IPS DF 6.9 (cell line): Measurements from ENCODE around the gene ZDHHC11.
"Not testable (repeated sequence)": the region's sequence is repeated elsewhere in the genome, so short reads cannot be mapped to it uniquely, and the experiment has no call there.

Experiments used
- DNase-seq: peaks from one replicate; pipeline ENCODE4 v3.0.0-alpha.2; 2013; ENCODE audit warnings: low read depth, low spot score
- H3K27ac ChIP-seq: one replicate; pipeline ENCODE4 v1.5.1; 2013; ENCODE audit warnings: low read length, control low read depth
- H3K27me3 ChIP-seq: 2 replicates; pipeline ENCODE4 v1.6.1; 2013; ENCODE audit warnings: mild to moderate bottlenecking, low read length; ENCODE audit not compliant: control insufficient read depth, insufficient read depth
- H3K36me3 ChIP-seq: 2 replicates; pipeline ENCODE4 v1.6.1; 2013; ENCODE audit warnings: low read length; ENCODE audit not compliant: control insufficient read depth, insufficient read depth
- H3K4me1 ChIP-seq: 2 replicates; pipeline ENCODE4 v1.6.1; 2013; ENCODE audit warnings: low read length; ENCODE audit not compliant: control insufficient read depth, insufficient read depth
- H3K4me3 ChIP-seq: 2 replicates; pipeline ENCODE4 v1.5.1; 2013; ENCODE audit warnings: mild to moderate bottlenecking, low read length
- H3K9me3 ChIP-seq: 2 replicates; pipeline ENCODE4 v1.6.1; 2013; ENCODE audit warnings: low read length, inconsistent platforms; ENCODE audit not compliant: control insufficient read depth, insufficient read depth
- WGBS: extraction: QIAGEN DNeasy Blood & Tissue Kit; methylation state at CpG from one replicate; pipeline ENCODE4 v1.1.7; 2013; ENCODE audit warnings: mixed read lengths, missing lambda C conversion rate; ENCODE audit not compliant: insufficient read length, insufficient coverage; 5-methylcytosine and 5-hydroxymethylcytosine counted together

Gene ZDHHC11

GRCh38 chr5:828194-828593, 22.6 kb downstream of the ZDHHC11 start:
- DNase-seq, H3K4me1 ChIP-seq, H3K27ac ChIP-seq, H3K27me3 ChIP-seq, H3K4me3 ChIP-seq, H3K9me3 ChIP-seq, H3K36me3 ChIP-seq: not testable (repeated sequence)
- no CpG with 5 or more reads among the region's 19 CpGs for WGBS

- H3K4me3 ChIP-seq, H3K4me1 ChIP-seq, H3K36me3 ChIP-seq, H3K27ac ChIP-seq, H3K9me3 ChIP-seq, H3K27me3 ChIP-seq, DNase-seq: not testable (repeated sequence)
- WGBS = no CpG with 5 or more reads among the region's 1 CpG
These were observed 25.2 kb downstream of the ZDHHC11 start for GRCh38 chr5:825544-825943.

GRCh38 chr5:821504-821903, 29.3 kb downstream of the ZDHHC11 start:
- H3K4me1 ChIP-seq = no peaks in the 10 kb centered on the region
- H3K36me3 ChIP-seq = no peaks in the 10 kb centered on the region
- no peak for DNase-seq
- no peak overlapping the region for H3K4me3 ChIP-seq
- no peak overlapping the region for H3K27ac ChIP-seq
- H3K27me3 ChIP-seq = no peaks in the 10 kb centered on the region
- no CpG with 5 or more reads among the region's 8 CpGs for WGBS
- H3K9me3 ChIP-seq = no peaks in the 10 kb centered on the region

- H3K36me3 ChIP-seq = no peaks in the 10 kb centered on the region
These were observed 30.5 kb downstream of the ZDHHC11 start for GRCh38 chr5:820245-820644.

GRCh38 chr5:819078-819477, 31.7 kb downstream of the ZDHHC11 start:
- no peaks in the 10 kb centered on the region for H3K27me3 ChIP-seq
- H3K4me1 ChIP-seq = no peaks in the 10 kb centered on the region
- H3K36me3 ChIP-seq = no peaks in the 10 kb centered on the region
- H3K27ac ChIP-seq = no peak overlapping the region
- no peak for DNase-seq
- H3K4me3 ChIP-seq = no peak overlapping the region
- no CpG with 5 or more reads among the region's 3 CpGs for WGBS
- no peaks in the 10 kb centered on the region for H3K9me3 ChIP-seq

More at GRCh38 chr5:820245-820644, 30.5 kb downstream of the ZDHHC11 start:
- DNase-seq = no peak
- Histone ChIP-seq H3K27me3 (no peaks in the 10 kb centered on the region), H3K27ac (no peak overlapping the region), H3K9me3 (no peaks in the 10 kb centered on the region), H3K4me3 (no peak overlapping the region; the same call in 1 of the 2 replicates), H3K4me1 (no peaks in the 10 kb centered on the region)
- no CpG with 5 or more reads among the region's 3 CpGs for WGBS

- no peak for DNase-seq
- H3K4me1 ChIP-seq = no peaks in the 10 kb centered on the region
- no peak overlapping the region for H3K4me3 ChIP-seq
- no peak overlapping the region for H3K27ac ChIP-seq
- H3K9me3 ChIP-seq = no peaks in the 10 kb centered on the region
- no CpG with 5 or more reads among the region's 15 CpGs for WGBS
- H3K36me3 ChIP-seq = no peaks in the 10 kb centered on the region
- no peaks in the 10 kb centered on the region for H3K27me3 ChIP-seq
These were observed 34.6 kb downstream of the ZDHHC11 start for GRCh38 chr5:816176-816575.

- Histone ChIP-seq H3K4me3 (no peak overlapping the region), H3K27ac (no peak overlapping the region), H3K9me3 (no peaks in the 10 kb centered on the region), H3K27me3 (no peaks in the 10 kb centered on the region), H3K36me3 (no peaks in the 10 kb centered on the region), H3K4me1 (no peaks in the 10 kb centered on the region)
- WGBS = no CpG with 5 or more reads among the region's 3 CpGs
- no peak for DNase-seq
These were observed 35.3 kb downstream of the ZDHHC11 start for GRCh38 chr5:815449-815848.

- not testable (repeated sequence) for H3K4me3 ChIP-seq, H3K27ac ChIP-seq, H3K36me3 ChIP-seq, H3K27me3 ChIP-seq, H3K4me1 ChIP-seq, H3K9me3 ChIP-seq, DNase-seq
- no CpG with 5 or more reads among the region's 5 CpGs for WGBS
These were observed 37.2 kb downstream of the ZDHHC11 start for GRCh38 chr5:813575-813974.

- not testable (repeated sequence) for H3K9me3 ChIP-seq, H3K27me3 ChIP-seq, H3K36me3 ChIP-seq, H3K4me3 ChIP-seq, DNase-seq, H3K27ac ChIP-seq, H3K4me1 ChIP-seq
- no CpG with 5 or more reads among the region's 9 CpGs for WGBS
These were observed 39.4 kb downstream of the ZDHHC11 start for GRCh38 chr5:811384-811783.

- DNase-seq, H3K4me1 ChIP-seq, H3K36me3 ChIP-seq, H3K27ac ChIP-seq, H3K9me3 ChIP-seq, H3K4me3 ChIP-seq, H3K27me3 ChIP-seq: not testable (repeated sequence)
- no CpG with 5 or more reads among the region's 10 CpGs for WGBS
These were observed 42.9 kb downstream of the ZDHHC11 start for GRCh38 chr5:807719-808514.

- WGBS = no CpG with 5 or more reads among the region's 6 CpGs
- Histone ChIP-seq H3K4me1 (no peaks in the 10 kb centered on the region; the same call in 1 of the 2 replicates), H3K27ac (no peak overlapping the region), H3K27me3 (no peaks in the 10 kb centered on the region), H3K9me3 (no peaks in the 10 kb centered on the region), H3K4me3 (no peak overlapping the region), H3K36me3 (no peaks in the 10 kb centered on the region)
- no peak for DNase-seq
These were observed 49.3 kb downstream of the ZDHHC11 start for GRCh38 chr5:801472-801871.
